Head of caudate nucleus (tissue), 42 donors: Measurements from ENCODE around the gene ZNF217.
A peak's percentile ranks its signal among the peaks of the same experiment; 100 is the strongest.
"Not testable (repeated sequence)": the region's sequence is repeated elsewhere in the genome, so short reads cannot be mapped to it uniquely, and the experiment has no call there.

Source experiments
- DNase-seq, 42 donors: peaks; one replicate each; pipeline versions ENCODE4 v3.0.0 to v3.0.0-alpha.2; 2020 to 2021; ENCODE audit warnings: mixed read lengths in 7 of 42
- intact Hi-C: fragments of 100-400 bp; cut with DNase I; formaldehyde crosslinking; loops from one replicate; pipeline ENCODE4 v1.15.0; 2022

ZNF217 gene

GRCh38 chr20:53623454-53624211 lies 30.0 kb upstream of the ZNF217 start:
- DNase-seq, result peak; percentile 16 to 81 (median 50)
- intact Hi-C loops, result no loop called here

GRCh38 chr20:53623134-53623453 lies 29.5 kb upstream of the ZNF217 start:
- intact Hi-C loops, result no loop called here
- DNase-seq, result no peak

- DNase-seq, result peak in 1 of 42 donors; percentile 20
- intact Hi-C loops, result no loop called here
Observed at GRCh38 chr20:53622247-53623133, 28.9 kb upstream of the ZNF217 start.

GRCh38 chr20:53621482-53622246 lies 28.0 kb upstream of the ZNF217 start:
- intact Hi-C loops, result no loop called here
- DNase-seq, result peak in 1 of 42 donors; percentile 16

- intact Hi-C loops, DNase-seq: not testable (repeated sequence)
Observed at GRCh38 chr20:53618490-53619000, 24.9 kb upstream of the ZNF217 start.

GRCh38 chr20:53617791-53618489 lies 24.3 kb upstream of the ZNF217 start:
- intact Hi-C loops, result no loop called here
- no peak for DNase-seq

- DNase-seq, result peak in 1 of 42 donors; percentile 6
- intact Hi-C loops, result not testable (repeated sequence)
Observed at GRCh38 chr20:53616489-53616888, 22.9 kb upstream of the ZNF217 start.

- DNase-seq, result no peak
- intact Hi-C loops, result no loop called here
Observed at GRCh38 chr20:53613748-53614147, 20.1 kb upstream of the ZNF217 start.

GRCh38 chr20:53612289-53612688 lies 18.6 kb upstream of the ZNF217 start:
- DNase-seq, intact Hi-C loops: not testable (repeated sequence)

GRCh38 chr20:53611449-53611894 lies 17.8 kb upstream of the ZNF217 start:
- intact Hi-C loops, result no loop called here
- DNase-seq, result peak in 6 of 42 donors; percentile 13 to 38 (median 26)

- peak in 9 of 42 donors; percentile 10 to 48 (median 32) for DNase-seq
Observed at GRCh38 chr20:53609491-53610445, 16.1 kb upstream of the ZNF217 start.

GRCh38 chr20:53608456-53609452 lies 15.1 kb upstream of the ZNF217 start:
- intact Hi-C loops, result no loop called here
- DNase-seq, result peak in 2 of 42 donors; percentile 11 to 35

More at GRCh38 chr20:53609491-53610445, 16.1 kb upstream of the ZNF217 start:
- intact Hi-C loops, result no loop called here

GRCh38 chr20:53608071-53608455 lies 14.4 kb upstream of the ZNF217 start:
- peak in 1 of 42 donors; percentile 31 for DNase-seq
- intact Hi-C loops, result no loop called here

GRCh38 chr20:53606364-53606985 lies 12.8 kb upstream of the ZNF217 start:
- peak in 1 of 42 donors; percentile 10 for DNase-seq
- intact Hi-C loops, result no loop called here

- intact Hi-C loops, DNase-seq: not testable (repeated sequence)
Observed at GRCh38 chr20:53605401-53605800, 11.8 kb upstream of the ZNF217 start.

- DNase-seq, intact Hi-C loops: not testable (repeated sequence)
Observed at GRCh38 chr20:53604846-53605245, 11.2 kb upstream of the ZNF217 start.
